Activated CD4-positive, CD25-positive, alpha-beta regulatory T cell treated with anti-CD3 and anti-CD28 coated beads, Interleukin-2, amount 50 U/mL, for 16 hours (primary cell): ENCODE data around the gene DNAH2.

Experiments used
- DNase-seq: peaks from one replicate; pipeline ENCODE4 v3.0.0-alpha.2; 2020; ENCODE audit warnings: low read depth, low spot score

Gene DNAH2

GRCh38 chr17:7702776-7703175, 14.8 kb upstream of the DNAH2 start:
- no peak for DNase-seq

- no peak for DNase-seq
Measured at GRCh38 chr17:7703584-7704479, 13.7 kb upstream of the DNAH2 start.

- no peak for DNase-seq
Measured at GRCh38 chr17:7704601-7705268, 12.8 kb upstream of the DNAH2 start, which contains the start of gene EFNB3. Gene EFNB3, plus strand, starts transcription at chr17:7705202. Its CDS starts 397 bp downstream, at chr17:7705599.

- no peak for DNase-seq
Measured at GRCh38 chr17:7705269-7706255, 12.0 kb upstream of the DNAH2 start.

- no peak for DNase-seq
Measured at GRCh38 chr17:7706631-7707354, 10.8 kb upstream of the DNAH2 start.

- no peak for DNase-seq
Measured at GRCh38 chr17:7707446-7707845, 10.1 kb upstream of the DNAH2 start.

GRCh38 chr17:7707858-7708750, 9.4 kb upstream of the DNAH2 start:
- DNase-seq: no peak

GRCh38 chr17:7709031-7709430, 8.5 kb upstream of the DNAH2 start:
- DNase-seq: no peak

GRCh38 chr17:7710301-7710700, 7.2 kb upstream of the DNAH2 start:
- no peak for DNase-seq

GRCh38 chr17:7711051-7711755, 6.3 kb upstream of the DNAH2 start:
- no peak for DNase-seq

GRCh38 chr17:7712111-7712771, 5.3 kb upstream of the DNAH2 start:
- no peak for DNase-seq

GRCh38 chr17:7713782-7714181, 3.8 kb upstream of the DNAH2 start:
- DNase-seq: no peak

GRCh38 chr17:7714721-7715594, 2.6 kb upstream of the DNAH2 start:
- DNase-seq: no peak

GRCh38 chr17:7715936-7716886, 1.3 kb upstream of the DNAH2 start:
- no peak for DNase-seq

- no peak for DNase-seq
Measured at GRCh38 chr17:7717756-7718350, 309 bp downstream of the DNAH2 start.

- no peak for DNase-seq
Measured at GRCh38 chr17:7719661-7720060, 2.1 kb downstream of the DNAH2 start.
